GM23248 (cell line): Measurements from ENCODE around the gene TSNAX. TPM values are rescaled to one million over a fixed set of nuclear protein-coding genes. Genes with fewer than 3 reads are reported as not detected.
"Not testable (repeated sequence)": the region's sequence is repeated elsewhere in the genome, so short reads cannot be mapped to it uniquely, and the experiment has no call there.

Source experiments
- DNase-seq: peaks from one replicate; pipeline ENCODE4 v3.0.0-alpha.2; 2015
- H2AFZ ChIP-seq: fragments of 200-600 bp; sonication (generic); 2 replicates; pipeline ENCODE4 v1.6.1; 2016; ENCODE audit warnings: antibody characterized with exemption
- H3F3A ChIP-seq: fragments of 200-600 bp; sonication (generic); 2 replicates; pipeline ENCODE4 v1.6.1; 2016; ENCODE audit warnings: mild to moderate bottlenecking, antibody characterized with exemption, mixed run types; ENCODE audit not compliant: insufficient read depth
- H3K27ac ChIP-seq: fragments of 200-600 bp; sonication (generic); 2 replicates; pipeline ENCODE4 v1.5.1; 2016; ENCODE audit warnings: mild to moderate bottlenecking
- H3K27me3 ChIP-seq: fragments of 200-600 bp; sonication (generic); replicated peaks from 2 replicates; pipeline ENCODE4 v1.6.1; 2016; ENCODE audit warnings: mild to moderate bottlenecking; ENCODE audit not compliant: insufficient read depth
- H3K36me3 ChIP-seq: fragments of 200-600 bp; sonication (generic); 2 replicates; pipeline ENCODE4 v1.6.1; 2016; ENCODE audit warnings: low read depth, mild to moderate bottlenecking
- H3K4me1 ChIP-seq: fragments of 200-600 bp; sonication (generic); 2 replicates; pipeline ENCODE4 v1.6.1; 2016; ENCODE audit warnings: mild to moderate bottlenecking; ENCODE audit not compliant: insufficient read depth
- H3K4me2 ChIP-seq: fragments of 200-600 bp; sonication (generic); one replicate; pipeline ENCODE4 v1.6.1; 2016; ENCODE audit warnings: mild to moderate bottlenecking; ENCODE audit not compliant: unreplicated experiment
- H3K4me3 ChIP-seq: fragments of 200-600 bp; sonication (generic); 2 replicates; pipeline ENCODE4 v1.5.1; 2016; ENCODE audit warnings: mild to moderate bottlenecking
- H3K79me2 ChIP-seq: fragments of 200-600 bp; sonication (generic); 2 replicates; pipeline ENCODE4 v1.6.1; 2016; ENCODE audit warnings: mild to moderate bottlenecking; ENCODE audit not compliant: insufficient read depth
- H3K9ac ChIP-seq: fragments of 200-600 bp; sonication (generic); 2 replicates; pipeline ENCODE4 v1.6.1; 2016; ENCODE audit warnings: mild to moderate bottlenecking
- H3K9me2 ChIP-seq: fragments of 200-600 bp; sonication (generic); 2 replicates; pipeline ENCODE4 v1.6.1; 2016; ENCODE audit warnings: mixed run types, mild to moderate bottlenecking, moderate library complexity; ENCODE audit not compliant: insufficient read depth
- H3K9me3 ChIP-seq: fragments of 200-600 bp; sonication (generic); one replicate; pipeline ENCODE4 v1.6.1; 2017; ENCODE audit warnings: low read depth
- H4K20me1 ChIP-seq: fragments of 200-600 bp; sonication (generic); 2 replicates; pipeline ENCODE4 v1.6.0; 2016; ENCODE audit not compliant: insufficient read depth
- EZH2 ChIP-seq: fragments of 200-600 bp; sonication (generic); IDR thresholded peaks from 2 replicates; pipeline ENCODE4 v1.6.1; 2018; ENCODE audit warnings: antibody characterized with exemption, mild to moderate bottlenecking; ENCODE audit not compliant: insufficient read depth, poor library complexity, severe bottlenecking
- EZH2phosphoT487 ChIP-seq: fragments of 200-600 bp; sonication (generic); IDR thresholded peaks from 2 replicates; pipeline ENCODE4 v1.6.1; 2018; ENCODE audit warnings: antibody characterized with exemption, moderate library complexity, mild to moderate bottlenecking, low read depth; ENCODE audit not compliant: insufficient read depth
- WGBS, 2 experiments: methylation state at CpG; one replicate each; pipeline ENCODE4 v1.1.6; 2015 to 2017; ENCODE audit warnings: low lambda C conversion rate in 2 of 2, low coverage in 1 of 2; ENCODE audit errors: missing lambda C conversion rate in 2 of 2; 5-methylcytosine and 5-hydroxymethylcytosine counted together
- in situ Hi-C: fragments of 300-500 bp; cut with MboI; formaldehyde crosslinking; loops from 2 replicates; pipeline ENCODE4 v1.15.0; 2020
- polyA plus RNA-seq: library from polyadenylated mRNA; unstranded; fragments of >200 nt; fragmentation: Nextera tagmentation; extraction: Ambion mirVana; gene quantifications from 2 replicates; pipeline ENCODE4 v1.2.1, GENCODE V29; 2016
- total RNA-seq: library from RNA; depleted of rRNA; stranded (reverse); fragments of >200 nt; shearing (Covaris generic); gene quantifications from 2 replicates; pipeline ENCODE4 v1.2.3, GENCODE V29; 2014

Gene TSNAX
- total and polyA plus RNA-seq, 2 experiments from 2014 or later = 39.4 to 45.8 TPM

GRCh38 chr1:231591466-231591865, 63.0 kb downstream of the TSNAX start:
- no peaks in the 10 kb centered on the region for H3K9me3 ChIP-seq
- no peak for DNase-seq
- H3K4me2 ChIP-seq = no peak overlapping the region
- no peaks in the 10 kb centered on the region for H3F3A ChIP-seq
- no peaks in the 10 kb centered on the region for H3K9me2 ChIP-seq
- in situ Hi-C loops = no loop called here
- H3K27ac ChIP-seq = no peak overlapping the region
- H3K79me2 ChIP-seq = no peaks in the 10 kb centered on the region
- WGBS, 2 experiments = 63 to 68% methylated on average over 11 of the region's 11 CpGs
- H3K9ac ChIP-seq = no peak overlapping the region
- TF ChIP-seq EZH2 (no peak), EZH2phosphoT487 (no peak)
- H3K36me3 ChIP-seq = no peaks in the 10 kb centered on the region
- no peak overlapping the region for H2AFZ ChIP-seq
- H3K4me3 ChIP-seq = no peak overlapping the region
- H3K4me1 ChIP-seq = no peaks in the 10 kb centered on the region
- H4K20me1 ChIP-seq = no peaks in the 10 kb centered on the region
- H3K27me3 ChIP-seq = no peaks in the 10 kb centered on the region

- no peaks in the 10 kb centered on the region for H3K4me1 ChIP-seq
- no peak overlapping the region for H3K27ac ChIP-seq
- DNase-seq = no peak
- H3K9ac ChIP-seq = no peak overlapping the region
- H3K9me3 ChIP-seq = no peaks in the 10 kb centered on the region
- no peaks in the 10 kb centered on the region for H3K36me3 ChIP-seq
- no peaks in the 10 kb centered on the region for H3K79me2 ChIP-seq
- H3K4me2 ChIP-seq = no peak overlapping the region
- H2AFZ ChIP-seq = no peak overlapping the region
- 60 to 65% methylated on average over 1 of the region's 1 CpG for WGBS, 2 experiments
- TF ChIP-seq EZH2 = no peak
- no peak for TF ChIP-seq EZH2phosphoT487
- in situ Hi-C loops = no loop called here
- H3K27me3 ChIP-seq = no peaks in the 10 kb centered on the region
- no peaks in the 10 kb centered on the region for H4K20me1 ChIP-seq
- H3K4me3 ChIP-seq = no peak overlapping the region
- no peaks in the 10 kb centered on the region for H3F3A ChIP-seq
- no peaks in the 10 kb centered on the region for H3K9me2 ChIP-seq
Observed at GRCh38 chr1:231592809-231593208, 64.3 kb downstream of the TSNAX start.

- H3K9me3 ChIP-seq, H2AFZ ChIP-seq, H3K4me1 ChIP-seq, H3F3A ChIP-seq, H3K9me2 ChIP-seq, H3K4me3 ChIP-seq, in situ Hi-C loops, H3K79me2 ChIP-seq, H4K20me1 ChIP-seq, H3K27me3 ChIP-seq, H3K9ac ChIP-seq, H3K36me3 ChIP-seq, DNase-seq, H3K4me2 ChIP-seq, H3K27ac ChIP-seq: not testable (repeated sequence)
- WGBS, 2 experiments = 82 to 100% methylated on average over 1 of the region's 1 CpG
Observed at GRCh38 chr1:231593264-231593663, 64.8 kb downstream of the TSNAX start.

GRCh38 chr1:231594123-231594522, 65.7 kb downstream of the TSNAX start:
- Histone ChIP-seq H3K4me2 (no peak overlapping the region), H3K79me2 (no peaks in the 10 kb centered on the region), H3K9me3 (no peaks in the 10 kb centered on the region), H3K36me3 (no peaks in the 10 kb centered on the region), H3K27me3 (no peaks in the 10 kb centered on the region), H4K20me1 (no peaks in the 10 kb centered on the region), H3K27ac (no peak overlapping the region), H3K9me2 (no peaks in the 10 kb centered on the region), H3K4me1 (no peaks in the 10 kb centered on the region), H3F3A (no peaks in the 10 kb centered on the region), H3K4me3 (no peak overlapping the region), H2AFZ (no peak overlapping the region), H3K9ac (no peak overlapping the region)
- DNase-seq = no peak
- TF ChIP-seq EZH2phosphoT487 = no peak
- no peak for TF ChIP-seq EZH2
- 73 to 79% methylated on average over 2 of the region's 2 CpGs for WGBS, 2 experiments
- in situ Hi-C loops = no loop called here

- in situ Hi-C loops = no loop called here
Observed at GRCh38 chr1:231594749-231595148, 66.3 kb downstream of the TSNAX start.

More at GRCh38 chr1:231594749-231595148, 66.3 kb downstream of the TSNAX start:
- Histone ChIP-seq H3K9ac (no peak overlapping the region), H2AFZ (no peak overlapping the region), H3K4me2 (no peak overlapping the region), H3K27ac (no peak overlapping the region), H3K27me3 (no peaks in the 10 kb centered on the region), H3K4me3 (no peak overlapping the region), H3K9me3 (no peaks in the 10 kb centered on the region), H4K20me1 (no peaks in the 10 kb centered on the region), H3K36me3 (no peaks in the 10 kb centered on the region), H3K79me2 (no peaks in the 10 kb centered on the region), H3F3A (peaks cover 2% of the 10 kb centered on the region; the same call in 1 of the 2 replicates), H3K4me1 (no peaks in the 10 kb centered on the region), H3K9me2 (no peaks in the 10 kb centered on the region)
- DNase-seq = no peak
- TF ChIP-seq EZH2 = no peak
- no peak for TF ChIP-seq EZH2phosphoT487
- 74 to 77% methylated on average over 4 of the region's 4 CpGs for WGBS, 2 experiments
